ENCODE results near the gene SV2C.
A peak's percentile ranks its signal among the peaks of the same experiment; 100 is the strongest.
"Not testable (repeated sequence)": the region's sequence is repeated elsewhere in the genome, so short reads cannot be mapped to it uniquely, and the experiment has no call there.

SV2C gene

DNA sequence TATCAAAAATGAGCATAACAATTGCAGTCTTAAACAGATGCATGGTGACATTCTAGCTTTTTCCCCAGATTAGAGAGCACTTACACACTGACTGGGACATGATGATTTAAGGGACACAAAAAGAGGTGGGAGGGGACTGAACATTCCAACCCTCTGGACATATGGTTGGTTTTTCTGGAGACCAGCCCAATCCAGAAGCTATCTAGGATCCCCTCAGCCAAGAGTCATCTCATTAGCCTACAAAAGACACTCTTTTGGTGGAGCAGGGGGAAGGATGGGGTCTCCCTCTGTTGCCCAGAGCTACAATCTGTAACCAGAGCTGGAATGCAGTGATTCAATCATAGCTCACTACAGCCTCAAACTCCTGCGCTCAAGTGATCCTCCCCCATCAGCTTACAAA, 222.6 kb downstream of the SV2C start:
- Histone ChIP-seq H3K27me3 (ENCODE audit: control insufficient read depth in 2 of 2, insufficient read depth in 2 of 2, low read length in 2 of 2) (no peaks in the 10 kb centered on the region), H3K4me3 (ENCODE audit: low read length in 2 of 2) (no peak overlapping the region), H3K9me3 (ENCODE audit: control insufficient read depth in 2 of 2, low read length in 2 of 2) (no peaks in the 10 kb centered on the region), H3K4me1 (ENCODE audit: control insufficient read depth in 2 of 2, insufficient read depth in 2 of 2, low read length in 2 of 2) (peaks cover 9 to 14% of the 10 kb centered on the region in 2 donors), H3K27ac (ENCODE audit: low read depth in 2 of 2, low read length in 2 of 2) (no peak overlapping the region), H3K36me3 (ENCODE audit: control insufficient read depth in 2 of 2, insufficient read depth in 2 of 2, low read length in 2 of 2) (no peaks in the 10 kb centered on the region), H3K9ac (ENCODE audit: low read depth in 1 of 2, low read length in 2 of 2) (no peak overlapping the region)

DNA sequence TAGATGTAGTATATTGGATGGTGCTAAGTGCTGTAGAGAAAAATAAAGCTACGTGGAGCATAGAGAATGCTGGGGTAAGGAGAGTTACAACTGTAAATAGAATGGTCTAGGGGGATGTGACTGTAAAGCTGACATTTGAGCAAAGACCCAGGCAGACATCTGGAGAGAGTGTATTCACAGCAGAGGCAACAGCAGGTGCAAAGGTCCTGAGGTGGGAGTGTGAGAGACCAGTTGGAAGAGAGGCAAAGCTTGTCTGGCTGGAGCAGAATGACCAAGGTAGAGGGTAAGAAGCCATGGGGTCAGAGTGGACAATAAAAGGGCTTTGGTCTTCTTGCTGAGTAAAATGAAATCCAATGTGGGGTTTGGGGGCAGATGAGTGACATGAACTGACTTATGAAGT, 227.0 kb downstream of the SV2C start:
- H3K4me3 ChIP-seq (ENCODE audit: low read length in 2 of 2): no peak overlapping the region
- H3K27ac ChIP-seq (ENCODE audit: low read depth in 2 of 2, low read length in 2 of 2): no peak overlapping the region
- no peaks in the 10 kb centered on the region for H3K9me3 ChIP-seq (ENCODE audit: control insufficient read depth in 2 of 2, low read length in 2 of 2)
- no peak overlapping the region for H3K9ac ChIP-seq (ENCODE audit: low read depth in 1 of 2, low read length in 2 of 2)
- no peaks in the 10 kb centered on the region for H3K27me3 ChIP-seq (ENCODE audit: control insufficient read depth in 2 of 2, insufficient read depth in 2 of 2, low read length in 2 of 2)
- no peaks in the 10 kb centered on the region for H3K4me1 ChIP-seq (ENCODE audit: control insufficient read depth in 2 of 2, insufficient read depth in 2 of 2, low read length in 2 of 2)
- H3K36me3 ChIP-seq (ENCODE audit: control insufficient read depth in 2 of 2, insufficient read depth in 2 of 2, low read length in 2 of 2): no peaks in the 10 kb centered on the region

DNA sequence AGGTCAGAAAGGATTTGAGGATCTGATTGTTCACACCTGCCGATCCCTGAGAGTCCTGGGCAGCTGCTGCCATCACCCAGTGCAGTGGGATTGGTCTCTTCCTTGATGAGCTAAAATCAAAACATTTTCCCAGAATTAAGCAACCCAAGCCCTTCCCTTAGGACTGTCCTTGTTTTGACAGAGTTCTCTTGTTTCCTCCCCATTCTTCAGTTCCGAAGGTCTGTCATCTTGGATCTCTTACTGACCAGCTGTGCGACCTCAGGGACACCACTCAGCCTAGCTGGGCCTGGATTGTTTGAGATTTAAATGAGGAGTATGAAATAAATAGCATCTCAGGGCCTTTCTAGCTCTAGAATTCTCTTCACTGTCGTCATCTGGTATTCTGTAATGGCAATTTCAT, 229.6 kb downstream of the SV2C start:
- Histone ChIP-seq H3K9ac (ENCODE audit: low read depth in 1 of 2, low read length in 2 of 2) (no peak overlapping the region), H3K36me3 (ENCODE audit: control insufficient read depth in 2 of 2, insufficient read depth in 2 of 2, low read length in 2 of 2) (no peaks in the 10 kb centered on the region), H3K27ac (ENCODE audit: low read depth in 2 of 2, low read length in 2 of 2) (no peak overlapping the region), H3K9me3 (ENCODE audit: control insufficient read depth in 2 of 2, low read length in 2 of 2) (no peaks in the 10 kb centered on the region), H3K27me3 (ENCODE audit: control insufficient read depth in 2 of 2, insufficient read depth in 2 of 2, low read length in 2 of 2) (no peaks in the 10 kb centered on the region), H3K4me1 (ENCODE audit: control insufficient read depth in 2 of 2, insufficient read depth in 2 of 2, low read length in 2 of 2) (no peaks in the 10 kb centered on the region), H3K4me3 (ENCODE audit: low read length in 2 of 2) (no peak overlapping the region)

DNA sequence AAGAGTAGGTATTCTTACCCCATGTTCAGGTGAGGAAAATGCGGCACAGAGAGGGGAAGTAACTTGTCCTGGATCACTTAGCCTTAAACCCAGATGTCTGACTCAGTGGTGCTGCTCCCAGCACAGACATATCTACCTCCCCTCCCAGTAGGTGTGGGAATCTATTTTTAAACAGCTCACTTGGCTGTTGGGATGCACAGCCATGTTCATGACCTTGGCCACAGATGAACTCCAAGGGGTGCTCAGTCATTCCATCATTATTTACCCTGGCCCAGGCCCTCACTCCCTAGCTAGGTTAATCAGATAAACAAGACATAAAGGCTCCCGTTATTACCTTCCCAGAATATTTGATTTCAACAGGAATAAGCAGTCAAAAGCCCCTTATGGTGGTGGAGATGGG, 231.5 kb downstream of the SV2C start:
- H3K9me3 ChIP-seq (ENCODE audit: control insufficient read depth in 2 of 2, low read length in 2 of 2): no peaks in the 10 kb centered on the region
- no peaks in the 10 kb centered on the region for H3K36me3 ChIP-seq (ENCODE audit: control insufficient read depth in 2 of 2, insufficient read depth in 2 of 2, low read length in 2 of 2)

DNA sequence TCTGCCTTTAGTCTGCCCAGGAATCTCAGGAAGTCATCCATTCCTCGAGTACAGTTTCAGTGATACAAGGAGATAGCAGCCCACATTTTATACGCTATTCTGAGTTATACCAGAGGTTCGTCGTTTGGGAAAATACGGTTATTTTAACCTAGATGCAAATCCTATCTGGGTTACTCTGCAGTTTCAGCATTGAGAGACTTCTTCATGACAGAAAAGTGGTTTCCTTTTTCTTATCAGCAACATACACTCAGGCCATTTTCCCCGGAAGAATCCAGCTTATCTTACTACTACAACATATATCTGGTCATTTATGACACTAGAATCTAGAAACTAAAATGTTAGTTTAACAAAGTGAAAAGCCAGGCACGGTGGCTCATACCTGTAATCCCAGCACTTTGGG, 236.5 kb downstream of the SV2C start:
- Histone ChIP-seq H3K27ac (ENCODE audit: low read depth in 2 of 2, low read length in 2 of 2) (no peak overlapping the region), H3K36me3 (ENCODE audit: control insufficient read depth in 2 of 2, insufficient read depth in 2 of 2, low read length in 2 of 2) (no peaks in the 10 kb centered on the region), H3K9ac (ENCODE audit: low read depth in 1 of 2, low read length in 2 of 2) (no peak overlapping the region), H3K4me1 (ENCODE audit: control insufficient read depth in 2 of 2, insufficient read depth in 2 of 2, low read length in 2 of 2) (no peaks in the 10 kb centered on the region), H3K9me3 (ENCODE audit: control insufficient read depth in 2 of 2, low read length in 2 of 2) (no peaks in the 10 kb centered on the region), H3K4me3 (ENCODE audit: low read length in 2 of 2) (no peak overlapping the region), H3K27me3 (ENCODE audit: control insufficient read depth in 2 of 2, insufficient read depth in 2 of 2, low read length in 2 of 2) (no peaks in the 10 kb centered on the region)

More for the DNA sequence above, 231.5 kb downstream of the SV2C start:
- Histone ChIP-seq H3K27ac (ENCODE audit: low read depth in 2 of 2, low read length in 2 of 2) (no peak overlapping the region), H3K9ac (ENCODE audit: low read depth in 1 of 2, low read length in 2 of 2) (no peak overlapping the region), H3K4me1 (ENCODE audit: control insufficient read depth in 2 of 2, insufficient read depth in 2 of 2, low read length in 2 of 2) (no peaks in the 10 kb centered on the region), H3K4me3 (ENCODE audit: low read length in 2 of 2) (no peak overlapping the region), H3K27me3 (ENCODE audit: control insufficient read depth in 2 of 2, insufficient read depth in 2 of 2, low read length in 2 of 2) (no peaks in the 10 kb centered on the region)

DNA sequence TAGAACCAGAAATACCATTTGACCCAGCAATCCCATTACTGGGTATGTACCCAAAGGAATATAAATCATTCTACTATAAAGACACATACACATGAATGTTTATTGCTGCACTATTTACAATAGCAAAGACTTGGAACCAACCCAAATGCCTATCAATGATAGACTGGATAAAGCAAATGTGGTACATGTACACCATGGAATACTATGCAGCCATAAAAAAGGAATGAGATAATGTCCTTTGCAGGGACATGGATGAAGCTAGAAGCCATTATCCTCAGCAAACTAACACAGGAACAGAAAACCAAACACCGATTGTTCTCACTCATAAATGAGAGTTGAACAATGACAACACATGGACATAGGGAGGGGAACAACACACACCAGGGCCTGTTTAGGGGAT, 240.3 kb downstream of the SV2C start:
- not testable (repeated sequence) for H3K4me3 ChIP-seq (ENCODE audit: low read length in 2 of 2); H3K9ac ChIP-seq (ENCODE audit: low read depth in 1 of 2, low read length in 2 of 2); H3K36me3 ChIP-seq (ENCODE audit: control insufficient read depth in 2 of 2, insufficient read depth in 2 of 2, low read length in 2 of 2); H3K9me3 ChIP-seq (ENCODE audit: control insufficient read depth in 2 of 2, low read length in 2 of 2); H3K27me3 ChIP-seq (ENCODE audit: control insufficient read depth in 2 of 2, insufficient read depth in 2 of 2, low read length in 2 of 2); H3K4me1 ChIP-seq (ENCODE audit: control insufficient read depth in 2 of 2, insufficient read depth in 2 of 2, low read length in 2 of 2); H3K27ac ChIP-seq (ENCODE audit: low read depth in 2 of 2, low read length in 2 of 2)

DNA sequence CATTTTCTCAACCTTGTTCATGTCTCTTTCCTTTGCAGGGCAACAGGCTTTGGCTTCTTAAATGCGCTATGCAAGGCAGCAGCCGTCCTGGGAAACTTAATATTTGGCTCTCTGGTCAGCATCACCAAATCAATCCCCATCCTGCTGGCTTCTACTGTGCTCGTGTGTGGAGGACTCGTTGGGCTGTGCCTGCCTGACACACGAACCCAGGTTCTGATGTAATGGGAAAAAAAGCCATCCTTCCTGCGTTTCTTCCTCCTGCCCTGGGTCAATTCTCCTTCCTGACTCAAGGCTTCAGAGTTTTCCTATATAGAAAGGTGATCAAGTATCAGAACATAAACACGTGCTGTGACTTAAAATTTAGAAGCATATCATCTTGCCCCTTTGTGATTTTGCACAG, 242.1 kb downstream of the SV2C start:
- Histone ChIP-seq H3K27ac (ENCODE audit: low read depth in 2 of 2, low read length in 2 of 2) (peak overlapping the region; percentile 3 to 12), H3K9ac (ENCODE audit: low read depth in 1 of 2, low read length in 2 of 2) (no peak overlapping the region), H3K36me3 (ENCODE audit: control insufficient read depth in 2 of 2, insufficient read depth in 2 of 2, low read length in 2 of 2) (no peaks in the 10 kb centered on the region), H3K27me3 (ENCODE audit: control insufficient read depth in 2 of 2, insufficient read depth in 2 of 2, low read length in 2 of 2) (no peaks in the 10 kb centered on the region), H3K9me3 (ENCODE audit: control insufficient read depth in 2 of 2, low read length in 2 of 2) (no peaks in the 10 kb centered on the region), H3K4me3 (ENCODE audit: low read length in 2 of 2) (no peak overlapping the region), H3K4me1 (ENCODE audit: control insufficient read depth in 2 of 2, insufficient read depth in 2 of 2, low read length in 2 of 2) (peaks cover 0 to 6% of the 10 kb centered on the region in 2 donors)

DNA sequence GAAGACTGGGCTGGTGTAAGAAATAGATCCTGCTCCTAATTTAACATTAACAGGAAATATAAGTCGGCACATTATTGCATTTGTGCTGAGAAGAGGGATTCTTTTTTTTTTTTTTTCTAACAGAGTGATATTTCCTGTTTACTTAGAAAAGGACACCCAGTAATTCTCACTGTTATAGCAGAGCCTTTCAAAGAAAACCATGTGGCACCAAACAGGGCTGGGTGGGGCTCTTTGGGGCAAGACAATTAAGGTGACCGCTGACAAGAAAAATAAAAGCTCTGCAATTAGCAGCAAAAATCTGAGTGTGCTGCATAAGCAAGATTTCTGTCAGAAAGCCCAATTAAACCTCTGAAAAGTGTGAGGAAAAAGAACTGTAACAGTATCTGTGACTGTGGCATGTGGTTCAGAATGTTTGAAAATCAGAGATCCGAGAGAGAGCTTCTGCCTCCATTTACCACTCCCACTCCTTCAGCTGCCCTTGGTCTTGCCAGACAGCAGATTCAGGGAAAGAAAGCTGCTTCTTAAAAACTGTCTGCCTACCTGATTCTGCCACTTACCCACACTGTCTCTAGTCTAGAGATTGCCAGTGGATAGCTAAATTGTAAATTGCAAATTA, 242.8 kb downstream of the SV2C start:
- Histone ChIP-seq H3K4me3 (ENCODE audit: low read length in 2 of 2) (no peak overlapping the region), H3K36me3 (ENCODE audit: control insufficient read depth in 2 of 2, insufficient read depth in 2 of 2, low read length in 2 of 2) (no peaks in the 10 kb centered on the region), H3K9me3 (ENCODE audit: control insufficient read depth in 2 of 2, low read length in 2 of 2) (no peaks in the 10 kb centered on the region), H3K27ac (ENCODE audit: low read depth in 2 of 2, low read length in 2 of 2) (peak overlapping the region; percentile 17 to 55), H3K4me1 (ENCODE audit: control insufficient read depth in 2 of 2, insufficient read depth in 2 of 2, low read length in 2 of 2) (peaks cover 0 to 6% of the 10 kb centered on the region in 2 donors), H3K27me3 (ENCODE audit: control insufficient read depth in 2 of 2, insufficient read depth in 2 of 2, low read length in 2 of 2) (no peaks in the 10 kb centered on the region), H3K9ac (ENCODE audit: low read depth in 1 of 2, low read length in 2 of 2) (peak overlapping the region in 1 of 2 donors; percentile 32)

DNA sequence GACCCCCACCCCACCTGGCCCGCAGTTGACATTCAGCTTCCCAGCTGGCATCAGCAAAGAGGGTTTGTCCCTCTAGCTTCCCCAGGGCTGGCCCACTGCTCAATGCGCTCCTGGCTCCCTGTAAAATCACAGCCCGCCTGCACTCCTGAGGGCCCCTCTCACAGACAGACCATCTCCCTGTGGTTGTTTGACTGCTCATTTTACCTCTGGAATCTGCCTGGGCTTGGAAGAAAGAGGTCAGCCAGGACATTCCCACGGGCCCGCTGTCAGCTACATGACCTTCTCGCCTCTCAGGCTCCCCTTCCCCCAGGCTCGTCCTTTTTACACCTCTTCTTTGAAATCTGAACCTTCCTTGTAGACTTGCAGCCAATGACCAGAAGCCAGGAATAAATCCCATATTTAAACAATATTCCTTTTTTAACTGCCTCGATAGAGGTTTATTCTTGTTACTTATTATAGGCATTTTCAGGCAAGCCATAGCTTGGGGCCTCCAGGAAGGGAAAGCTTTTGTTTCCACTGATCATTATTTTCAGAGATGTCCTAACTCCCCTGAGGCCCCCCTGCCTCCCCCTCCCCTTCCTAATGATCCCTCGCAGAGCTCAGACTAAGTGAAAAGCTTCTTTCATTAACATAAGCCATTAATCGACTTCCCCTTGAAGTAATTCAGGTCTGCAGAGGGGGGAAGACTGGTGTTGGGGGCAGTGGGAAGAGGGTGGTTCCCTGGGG, 243.6 kb downstream of the SV2C start:
- Histone ChIP-seq H3K4me1 (ENCODE audit: control insufficient read depth in 2 of 2, insufficient read depth in 2 of 2, low read length in 2 of 2) (peaks cover 2 to 8% of the 10 kb centered on the region in 2 donors), H3K36me3 (ENCODE audit: control insufficient read depth in 2 of 2, insufficient read depth in 2 of 2, low read length in 2 of 2) (no peaks in the 10 kb centered on the region), H3K9ac (ENCODE audit: low read depth in 1 of 2, low read length in 2 of 2) (peak overlapping the region in 1 of 2 donors; percentile 32), H3K27me3 (ENCODE audit: control insufficient read depth in 2 of 2, insufficient read depth in 2 of 2, low read length in 2 of 2) (no peaks in the 10 kb centered on the region), H3K9me3 (ENCODE audit: control insufficient read depth in 2 of 2, low read length in 2 of 2) (no peaks in the 10 kb centered on the region), H3K27ac (ENCODE audit: low read depth in 2 of 2, low read length in 2 of 2) (peak overlapping the region in 1 of 2 donors; percentile 17), H3K4me3 (ENCODE audit: low read length in 2 of 2) (no peak overlapping the region)

DNA sequence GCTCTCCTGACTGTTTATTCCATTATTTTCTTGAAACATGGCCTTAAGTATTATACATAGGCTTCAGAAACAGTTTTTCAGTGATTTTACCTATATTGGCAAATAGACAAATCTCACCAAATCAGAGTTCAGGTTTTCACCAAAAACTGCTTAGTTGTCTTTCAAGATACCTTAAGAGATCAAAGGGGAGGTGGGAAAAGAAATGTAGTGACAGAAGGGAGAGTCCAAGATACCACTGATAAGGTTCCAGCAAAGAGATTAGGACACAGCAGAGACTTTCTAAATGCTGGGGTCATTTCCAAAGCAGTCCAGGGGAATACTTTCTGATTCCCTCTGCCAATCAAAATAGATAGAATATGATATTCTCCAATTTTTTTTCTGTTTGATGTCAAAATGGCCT, 246.2 kb downstream of the SV2C start:
- Histone ChIP-seq H3K27ac (ENCODE audit: low read depth in 2 of 2, low read length in 2 of 2) (no peak overlapping the region), H3K4me3 (ENCODE audit: low read length in 2 of 2) (no peak overlapping the region), H3K36me3 (ENCODE audit: control insufficient read depth in 2 of 2, insufficient read depth in 2 of 2, low read length in 2 of 2) (no peaks in the 10 kb centered on the region), H3K4me1 (ENCODE audit: control insufficient read depth in 2 of 2, insufficient read depth in 2 of 2, low read length in 2 of 2) (peaks cover 5 to 12% of the 10 kb centered on the region in 2 donors), H3K9me3 (ENCODE audit: control insufficient read depth in 2 of 2, low read length in 2 of 2) (no peaks in the 10 kb centered on the region), H3K9ac (ENCODE audit: low read depth in 1 of 2, low read length in 2 of 2) (no peak overlapping the region), H3K27me3 (ENCODE audit: control insufficient read depth in 2 of 2, insufficient read depth in 2 of 2, low read length in 2 of 2) (no peaks in the 10 kb centered on the region)
